ENCODE results near the gene AIFM2.

- TF ChIP-seq CTCF (IDR thresholded peaks at IDR 0.05) (no peak), EP300 (IDR thresholded peaks at IDR 0.05) (no peak)
Observed at GRCh38 chr10:70109064-70109729, 23.4 kb downstream of the AIFM2 start.
